ENCODE data around the gene DNM3. TPM values are rescaled to one million over a fixed set of nuclear protein-coding genes. Genes with fewer than 3 reads are reported as not detected.
"Not testable (repeated sequence)": the region's sequence is repeated elsewhere in the genome, so short reads cannot be mapped to it uniquely, and the experiment has no call there.

The DNM3 gene
- polyA plus RNA-seq, 1 donor, result 3.9 TPM

GRCh38 chr1:172360985-172361384 lies 519.7 kb downstream of the DNM3 start:
- DNase-seq, result no peak

- DNase-seq, result no peak
Measured at GRCh38 chr1:172363852-172364251, 522.6 kb downstream of the DNM3 start.

GRCh38 chr1:172371646-172372045 lies 530.3 kb downstream of the DNM3 start:
- not testable (repeated sequence) for DNase-seq

GRCh38 chr1:172373864-172374263 lies 532.6 kb downstream of the DNM3 start:
- no peak for DNase-seq

GRCh38 chr1:172375211-172375631 lies 533.9 kb downstream of the DNM3 start:
- DNase-seq, result no peak

- DNase-seq, result no peak
Measured at GRCh38 chr1:172376431-172376830, 535.1 kb downstream of the DNM3 start.

- DNase-seq, result no peak
Measured at GRCh38 chr1:172377565-172377964, 536.3 kb downstream of the DNM3 start.

GRCh38 chr1:172378109-172378760 lies 536.9 kb downstream of the DNM3 start:
- no peak for DNase-seq

GRCh38 chr1:172380441-172381244 lies 539.3 kb downstream of the DNM3 start:
- DNase-seq, result no peak

- DNase-seq, result no peak
Measured at GRCh38 chr1:172381946-172382345, 540.6 kb downstream of the DNM3 start.

- DNase-seq, result no peak
Measured at GRCh38 chr1:172382406-172382805, 541.1 kb downstream of the DNM3 start.

GRCh38 chr1:172382990-172383389 lies 541.7 kb downstream of the DNM3 start:
- no peak for DNase-seq

- DNase-seq, result no peak
Measured at GRCh38 chr1:172383536-172383935, 542.2 kb downstream of the DNM3 start.

GRCh38 chr1:172384656-172385055 lies 543.4 kb downstream of the DNM3 start:
- no peak for DNase-seq

- DNase-seq, result no peak
Measured at GRCh38 chr1:172386046-172386445, 544.7 kb downstream of the DNM3 start.

- DNase-seq, result no peak
Measured at GRCh38 chr1:172388490-172388889, 547.2 kb downstream of the DNM3 start.

GRCh38 chr1:172390301-172390682 lies 549.0 kb downstream of the DNM3 start:
- no peak for DNase-seq

- DNase-seq, result no peak
Measured at GRCh38 chr1:172390683-172391551, 549.6 kb downstream of the DNM3 start.

- DNase-seq, result no peak
Measured at GRCh38 chr1:172391976-172392375, 550.7 kb downstream of the DNM3 start.

GRCh38 chr1:172393354-172393753 lies 552.1 kb downstream of the DNM3 start:
- no peak for DNase-seq

- no peak for DNase-seq
Measured at GRCh38 chr1:172394141-172394751, 552.9 kb downstream of the DNM3 start.

GRCh38 chr1:172394811-172395210 lies 553.5 kb downstream of the DNM3 start:
- DNase-seq, result no peak
